DND-41 (cell line): ENCODE measurements around the gene KLLN.
"Not testable (repeated sequence)": the region's sequence is repeated elsewhere in the genome, so short reads cannot be mapped to it uniquely, and the experiment has no call there.

Source experiments
- ATAC-seq: fragments of 200-7000 bp; cut with Tn5 transposase; 3 replicates; pipeline ENCODE4 v1.9.1; 2021; ENCODE audit warnings: low read depth; ENCODE audit not compliant: insufficient read depth
- DNase-seq: peaks from one replicate; pipeline ENCODE4 v3.0.0-alpha.2; 2020
- H2AFZ ChIP-seq: 2 replicates; pipeline ENCODE4 v1.6.0; 2012; ENCODE audit warnings: low read depth, low read length
- H3K27ac ChIP-seq: 2 replicates; pipeline ENCODE4 v1.5.1; 2012; ENCODE audit warnings: low read length, inconsistent platforms
- H3K27me3 ChIP-seq: fragments of 200-600 bp; sonication (generic); 2 replicates; pipeline ENCODE4 v1.6.0; 2012; ENCODE audit warnings: low read length, mild to moderate bottlenecking, inconsistent platforms; ENCODE audit not compliant: insufficient read depth, poor library complexity
- H3K36me3 ChIP-seq: 2 replicates; pipeline ENCODE4 v1.5.1; 2012; ENCODE audit warnings: low read length, inconsistent platforms; ENCODE audit not compliant: insufficient read depth
- H3K4me1 ChIP-seq: 2 replicates; pipeline ENCODE4 v1.5.1; 2012; ENCODE audit warnings: mild to moderate bottlenecking, low read length; ENCODE audit not compliant: insufficient read depth
- H3K4me2 ChIP-seq: 2 replicates; pipeline ENCODE4 v1.6.0; 2012; ENCODE audit warnings: mild to moderate bottlenecking, moderate library complexity, low read length, inconsistent platforms; ENCODE audit not compliant: insufficient read depth
- H3K4me3 ChIP-seq, 2 experiments: fragments of 200-600 bp in 1 of 2; shearing (Covaris generic) in 1 of 2; 2 replicates each; pipeline ENCODE4 v1.5.1; 2012 to 2016; ENCODE audit warnings: inconsistent platforms in 2 of 2, low read length in 2 of 2, mild to moderate bottlenecking in 2 of 2, low read depth in 1 of 2, moderate library complexity in 1 of 2
- H3K79me2 ChIP-seq: 2 replicates; pipeline ENCODE4 v1.6.0; 2012; ENCODE audit warnings: low read length, inconsistent platforms; ENCODE audit not compliant: insufficient read depth
- H3K9ac ChIP-seq: 2 replicates; pipeline ENCODE4 v1.6.0; 2012; ENCODE audit warnings: low read depth, mild to moderate bottlenecking, inconsistent platforms, low read length, moderate library complexity
- H3K9me3 ChIP-seq: 2 replicates; pipeline ENCODE4 v1.5.1; 2012; ENCODE audit warnings: low read length, moderate library complexity, mild to moderate bottlenecking, inconsistent platforms; ENCODE audit not compliant: insufficient read depth, severe bottlenecking
- H4K20me1 ChIP-seq: 2 replicates; pipeline ENCODE4 v1.6.0; 2012; ENCODE audit warnings: low read length; ENCODE audit not compliant: insufficient read depth
- EZH2 ChIP-seq: IDR thresholded peaks from 3 replicates; pipeline ENCODE4 v1.6.1; 2012; ENCODE audit warnings: borderline replicate concordance, low read depth, mild to moderate bottlenecking, moderate library complexity, low read length, inconsistent platforms; ENCODE audit not compliant: severe bottlenecking
- TF ChIP-seq, protein P1 (sequence below): IDR thresholded peaks from 2 replicates; pipeline ENCODE4 v1.5.1; 2012; ENCODE audit warnings: borderline replicate concordance, low read length, moderate library complexity, mild to moderate bottlenecking; ENCODE audit not compliant: poor library complexity, severe bottlenecking; ENCODE audit errors: extremely low read depth

The KLLN gene

DNA sequence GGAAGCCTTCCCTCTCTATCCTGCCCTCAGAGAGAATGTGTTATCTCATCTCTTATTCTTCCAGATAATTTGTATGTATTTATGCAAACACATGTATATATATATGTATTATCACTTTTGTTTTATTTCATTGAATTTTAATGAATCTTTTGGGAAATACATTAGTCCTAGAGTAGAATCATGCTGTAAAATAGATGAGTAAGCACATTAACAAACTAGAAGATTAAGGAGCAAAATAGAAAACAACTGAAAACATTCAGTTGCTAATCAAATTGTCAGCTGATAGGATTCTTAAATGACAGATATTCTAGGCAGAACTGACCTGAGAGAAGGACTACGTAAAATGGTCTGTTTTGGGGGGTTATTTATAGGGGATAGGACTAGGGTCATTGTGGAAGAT lies 11.2 kb downstream of the KLLN start:
- no peak for DNase-seq
- no peaks in the 10 kb centered on the region for H3K27me3 ChIP-seq
- H2AFZ ChIP-seq, result no peak overlapping the region
- no peak overlapping the region for H3K4me3 ChIP-seq
- no peak overlapping the region for H3K9ac ChIP-seq
- TF ChIP-seq, protein P1, sequence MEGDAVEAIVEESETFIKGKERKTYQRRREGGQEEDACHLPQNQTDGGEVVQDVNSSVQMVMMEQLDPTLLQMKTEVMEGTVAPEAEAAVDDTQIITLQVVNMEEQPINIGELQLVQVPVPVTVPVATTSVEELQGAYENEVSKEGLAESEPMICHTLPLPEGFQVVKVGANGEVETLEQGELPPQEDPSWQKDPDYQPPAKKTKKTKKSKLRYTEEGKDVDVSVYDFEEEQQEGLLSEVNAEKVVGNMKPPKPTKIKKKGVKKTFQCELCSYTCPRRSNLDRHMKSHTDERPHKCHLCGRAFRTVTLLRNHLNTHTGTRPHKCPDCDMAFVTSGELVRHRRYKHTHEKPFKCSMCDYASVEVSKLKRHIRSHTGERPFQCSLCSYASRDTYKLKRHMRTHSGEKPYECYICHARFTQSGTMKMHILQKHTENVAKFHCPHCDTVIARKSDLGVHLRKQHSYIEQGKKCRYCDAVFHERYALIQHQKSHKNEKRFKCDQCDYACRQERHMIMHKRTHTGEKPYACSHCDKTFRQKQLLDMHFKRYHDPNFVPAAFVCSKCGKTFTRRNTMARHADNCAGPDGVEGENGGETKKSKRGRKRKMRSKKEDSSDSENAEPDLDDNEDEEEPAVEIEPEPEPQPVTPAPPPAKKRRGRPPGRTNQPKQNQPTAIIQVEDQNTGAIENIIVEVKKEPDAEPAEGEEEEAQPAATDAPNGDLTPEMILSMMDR, result no peak
- no peak for TF ChIP-seq EZH2
- no peaks in the 10 kb centered on the region for H3K9me3 ChIP-seq
- peaks cover 40% of the 10 kb centered on the region for H3K4me1 ChIP-seq
- no peaks in the 10 kb centered on the region for H4K20me1 ChIP-seq
- H3K27ac ChIP-seq, result no peak overlapping the region
- no peaks in the 10 kb centered on the region for H3K36me3 ChIP-seq
- no peak for ATAC-seq
- H3K4me2 ChIP-seq, result no peak overlapping the region
- no peaks in the 10 kb centered on the region for H3K79me2 ChIP-seq

- DNase-seq (peak; percentile 86), ATAC-seq (peak; percentile 98)
- Histone ChIP-seq H2AFZ (peak overlapping the region; percentile 86), H3K79me2 (no peaks in the 10 kb centered on the region), H3K4me3 (no peak overlapping the region), H3K27ac (peak overlapping the region; percentile 80), H3K36me3 (no peaks in the 10 kb centered on the region), H3K9ac (peak overlapping the region; percentile 33), H3K4me2 (peak overlapping the region; percentile 43), H3K4me1 (peaks cover 40% of the 10 kb centered on the region), H3K27me3 (no peaks in the 10 kb centered on the region), H3K9me3 (no peaks in the 10 kb centered on the region), H4K20me1 (no peaks in the 10 kb centered on the region)
- TF ChIP-seq, protein P1, result peak; percentile 96
- no peak for TF ChIP-seq EZH2
Measured at GRCh38 chr10:87850742-87851205, 12.6 kb downstream of the KLLN start.

- Histone ChIP-seq H3K27me3 (no peaks in the 10 kb centered on the region), H3K9ac (no peak overlapping the region), H4K20me1 (no peaks in the 10 kb centered on the region), H2AFZ (no peak overlapping the region), H3K36me3 (no peaks in the 10 kb centered on the region), H3K79me2 (no peaks in the 10 kb centered on the region), H3K4me2 (no peak overlapping the region), H3K9me3 (no peaks in the 10 kb centered on the region), H3K4me3 (no peak overlapping the region), H3K4me1 (peaks cover 22% of the 10 kb centered on the region), H3K27ac (no peak overlapping the region)
- TF ChIP-seq EZH2, result no peak
- TF ChIP-seq, protein P1, result no peak
- DNase-seq (no peak), ATAC-seq (no peak)
Measured at GRCh38 chr10:87849001-87849400, 14.3 kb downstream of the KLLN start.

DNA sequence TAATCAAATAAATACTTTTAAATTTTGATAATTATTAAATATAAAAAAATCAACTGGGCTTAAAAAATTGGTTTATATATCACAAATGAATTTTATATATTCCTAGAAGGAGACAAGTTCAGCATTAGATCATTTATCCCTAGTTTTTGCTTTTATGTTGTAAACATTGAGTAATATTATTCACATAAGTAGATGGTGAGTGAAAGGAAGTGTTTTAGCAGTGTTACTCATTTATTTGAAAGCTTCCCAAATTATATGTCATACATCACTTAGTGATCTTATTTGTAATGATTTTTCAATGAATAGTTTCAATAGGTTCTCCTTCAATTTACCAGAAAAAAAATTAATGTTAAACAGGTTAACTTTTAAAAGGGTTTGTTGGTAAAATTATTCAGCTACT lies 15.8 kb downstream of the KLLN start:
- Histone ChIP-seq H3K4me1 (peaks cover 26% of the 10 kb centered on the region), H3K4me2 (no peak overlapping the region), H3K36me3 (no peaks in the 10 kb centered on the region), H3K27ac (no peak overlapping the region), H4K20me1 (no peaks in the 10 kb centered on the region), H2AFZ (no peak overlapping the region), H3K27me3 (no peaks in the 10 kb centered on the region), H3K9ac (no peak overlapping the region), H3K79me2 (no peaks in the 10 kb centered on the region), H3K4me3 (no peak overlapping the region), H3K9me3 (no peaks in the 10 kb centered on the region)
- no peak for DNase-seq
- no peak for ATAC-seq
- TF ChIP-seq EZH2, result no peak
- TF ChIP-seq, protein P1, result no peak

GRCh38 chr10:87846711-87847110 lies 16.6 kb downstream of the KLLN start:
- not testable (repeated sequence) for H2AFZ ChIP-seq, H3K27me3 ChIP-seq, H3K79me2 ChIP-seq, H3K4me2 ChIP-seq, H3K4me3 ChIP-seq, ATAC-seq, H4K20me1 ChIP-seq, DNase-seq, H3K36me3 ChIP-seq, H3K27ac ChIP-seq, H3K9me3 ChIP-seq, H3K9ac ChIP-seq
- peaks cover 30% of the 10 kb centered on the region for H3K4me1 ChIP-seq
